Measurements from ENCODE around the gene KCNT1.

The KCNT1 gene

GRCh38 chr9:135761845-135762168 is 59.8 kb downstream of the KCNT1 start:
- Histone ChIP-seq H3K9me3 (ENCODE audit: low read length) (no peaks in the 10 kb centered on the region), H3K4me3 (ENCODE audit: low read depth in 1 of 2, low read length in 2 of 2) (no peak overlapping the region), H3K27ac (ENCODE audit: low read depth, low read length) (no peak overlapping the region), H3K9ac (ENCODE audit: low read length) (no peak overlapping the region), H3K4me1 (ENCODE audit: insufficient read depth, low read length) (no peaks in the 10 kb centered on the region), H3K36me3 (ENCODE audit: insufficient read depth, low read length) (no peaks in the 10 kb centered on the region), H3K27me3 (ENCODE audit: control insufficient read depth in 1 of 2, insufficient read depth in 2 of 2, low read length in 2 of 2) (no peaks in the 10 kb centered on the region)

- no peak overlapping the region for H3K4me3 ChIP-seq (ENCODE audit: low read depth in 1 of 2, low read length in 2 of 2)
- no peaks in the 10 kb centered on the region for H3K4me1 ChIP-seq (ENCODE audit: insufficient read depth, low read length)
- no peak overlapping the region for H3K27ac ChIP-seq (ENCODE audit: low read depth, low read length)
- H3K9me3 ChIP-seq (ENCODE audit: low read length), result no peaks in the 10 kb centered on the region
- no peak overlapping the region for H3K9ac ChIP-seq (ENCODE audit: low read length)
- no peaks in the 10 kb centered on the region for H3K36me3 ChIP-seq (ENCODE audit: insufficient read depth, low read length)
- H3K27me3 ChIP-seq (ENCODE audit: control insufficient read depth in 1 of 2, insufficient read depth in 2 of 2, low read length in 2 of 2), result no peaks in the 10 kb centered on the region
Observed at GRCh38 chr9:135762921-135763320, 60.9 kb downstream of the KCNT1 start.

- H3K36me3 ChIP-seq (ENCODE audit: insufficient read depth, low read length), result no peaks in the 10 kb centered on the region
Observed at GRCh38 chr9:135763716-135764446, 61.9 kb downstream of the KCNT1 start.

GRCh38 chr9:135764731-135765130 is 62.7 kb downstream of the KCNT1 start:
- Histone ChIP-seq H3K4me3 (ENCODE audit: low read depth in 1 of 2, low read length in 2 of 2) (no peak overlapping the region), H3K9me3 (ENCODE audit: low read length) (no peaks in the 10 kb centered on the region), H3K27me3 (ENCODE audit: control insufficient read depth in 1 of 2, insufficient read depth in 2 of 2, low read length in 2 of 2) (no peaks in the 10 kb centered on the region), H3K4me1 (ENCODE audit: insufficient read depth, low read length) (no peaks in the 10 kb centered on the region), H3K9ac (ENCODE audit: low read length) (no peak overlapping the region), H3K27ac (ENCODE audit: low read depth, low read length) (no peak overlapping the region), H3K36me3 (ENCODE audit: insufficient read depth, low read length) (no peaks in the 10 kb centered on the region)

More at GRCh38 chr9:135763716-135764446, 61.9 kb downstream of the KCNT1 start:
- no peaks in the 10 kb centered on the region for H3K4me1 ChIP-seq (ENCODE audit: insufficient read depth, low read length)
- no peaks in the 10 kb centered on the region for H3K9me3 ChIP-seq (ENCODE audit: low read length)
- no peak overlapping the region for H3K4me3 ChIP-seq (ENCODE audit: low read depth in 1 of 2, low read length in 2 of 2)
- H3K27ac ChIP-seq (ENCODE audit: low read depth, low read length), result no peak overlapping the region
- no peak overlapping the region for H3K9ac ChIP-seq (ENCODE audit: low read length)
- H3K27me3 ChIP-seq (ENCODE audit: control insufficient read depth in 1 of 2, insufficient read depth in 2 of 2, low read length in 2 of 2), result no peaks in the 10 kb centered on the region

- Histone ChIP-seq H3K36me3 (ENCODE audit: insufficient read depth, low read length) (no peaks in the 10 kb centered on the region), H3K27me3 (ENCODE audit: control insufficient read depth in 1 of 2, insufficient read depth in 2 of 2, low read length in 2 of 2) (peaks cover 0 to 3% of the 10 kb centered on the region in 2 donors), H3K9me3 (ENCODE audit: low read length) (no peaks in the 10 kb centered on the region), H3K4me3 (ENCODE audit: low read depth in 1 of 2, low read length in 2 of 2) (no peak overlapping the region), H3K4me1 (ENCODE audit: insufficient read depth, low read length) (no peaks in the 10 kb centered on the region), H3K27ac (ENCODE audit: low read depth, low read length) (no peak overlapping the region), H3K9ac (ENCODE audit: low read length) (no peak overlapping the region)
Observed at GRCh38 chr9:135765416-135765815, 63.4 kb downstream of the KCNT1 start.

GRCh38 chr9:135766251-135766650 is 64.3 kb downstream of the KCNT1 start:
- H3K9ac ChIP-seq (ENCODE audit: low read length), result no peak overlapping the region
- H3K9me3 ChIP-seq (ENCODE audit: low read length), result no peaks in the 10 kb centered on the region
- no peaks in the 10 kb centered on the region for H3K4me1 ChIP-seq (ENCODE audit: insufficient read depth, low read length)
- H3K4me3 ChIP-seq (ENCODE audit: low read depth in 1 of 2, low read length in 2 of 2), result no peak overlapping the region
- peaks cover 0 to 4% of the 10 kb centered on the region in 2 donors for H3K27me3 ChIP-seq (ENCODE audit: control insufficient read depth in 1 of 2, insufficient read depth in 2 of 2, low read length in 2 of 2)
- no peak overlapping the region for H3K27ac ChIP-seq (ENCODE audit: low read depth, low read length)
- H3K36me3 ChIP-seq (ENCODE audit: insufficient read depth, low read length), result no peaks in the 10 kb centered on the region

- Histone ChIP-seq H3K4me1 (ENCODE audit: insufficient read depth, low read length) (no peaks in the 10 kb centered on the region), H3K27me3 (ENCODE audit: control insufficient read depth in 1 of 2, insufficient read depth in 2 of 2, low read length in 2 of 2) (peaks cover 0 to 9% of the 10 kb centered on the region in 2 donors), H3K27ac (ENCODE audit: low read depth, low read length) (no peak overlapping the region), H3K4me3 (ENCODE audit: low read depth in 1 of 2, low read length in 2 of 2) (no peak overlapping the region), H3K9ac (ENCODE audit: low read length) (no peak overlapping the region), H3K9me3 (ENCODE audit: low read length) (no peaks in the 10 kb centered on the region), H3K36me3 (ENCODE audit: insufficient read depth, low read length) (no peaks in the 10 kb centered on the region)
Observed at GRCh38 chr9:135766707-135767106, 64.7 kb downstream of the KCNT1 start.

- H3K4me3 ChIP-seq (ENCODE audit: low read depth in 1 of 2, low read length in 2 of 2), result no peak overlapping the region
- H3K4me1 ChIP-seq (ENCODE audit: insufficient read depth, low read length), result no peaks in the 10 kb centered on the region
- no peaks in the 10 kb centered on the region for H3K9me3 ChIP-seq (ENCODE audit: low read length)
- no peak overlapping the region for H3K27ac ChIP-seq (ENCODE audit: low read depth, low read length)
- H3K9ac ChIP-seq (ENCODE audit: low read length), result no peak overlapping the region
- H3K27me3 ChIP-seq (ENCODE audit: control insufficient read depth in 1 of 2, insufficient read depth in 2 of 2, low read length in 2 of 2), result peaks cover 0 to 23% of the 10 kb centered on the region in 2 donors
- H3K36me3 ChIP-seq (ENCODE audit: insufficient read depth, low read length), result no peaks in the 10 kb centered on the region
Observed at GRCh38 chr9:135768516-135769218, 66.7 kb downstream of the KCNT1 start.

GRCh38 chr9:135769489-135770202 is 67.7 kb downstream of the KCNT1 start:
- H3K36me3 ChIP-seq (ENCODE audit: insufficient read depth, low read length), result no peaks in the 10 kb centered on the region
- H3K4me3 ChIP-seq (ENCODE audit: low read depth in 1 of 2, low read length in 2 of 2), result no peak overlapping the region
- H3K9ac ChIP-seq (ENCODE audit: low read length), result no peak overlapping the region
- H3K9me3 ChIP-seq (ENCODE audit: low read length), result no peaks in the 10 kb centered on the region
- H3K27me3 ChIP-seq (ENCODE audit: control insufficient read depth in 1 of 2, insufficient read depth in 2 of 2, low read length in 2 of 2), result peaks cover 0 to 24% of the 10 kb centered on the region in 2 donors
- no peak overlapping the region for H3K27ac ChIP-seq (ENCODE audit: low read depth, low read length)
- H3K4me1 ChIP-seq (ENCODE audit: insufficient read depth, low read length), result no peaks in the 10 kb centered on the region

GRCh38 chr9:135770203-135770535 is 68.2 kb downstream of the KCNT1 start:
- H3K4me1 ChIP-seq (ENCODE audit: insufficient read depth, low read length), result no peaks in the 10 kb centered on the region
- no peaks in the 10 kb centered on the region for H3K36me3 ChIP-seq (ENCODE audit: insufficient read depth, low read length)
- peaks cover 0 to 24% of the 10 kb centered on the region in 2 donors for H3K27me3 ChIP-seq (ENCODE audit: control insufficient read depth in 1 of 2, insufficient read depth in 2 of 2, low read length in 2 of 2)
- no peak overlapping the region for H3K27ac ChIP-seq (ENCODE audit: low read depth, low read length)
- no peaks in the 10 kb centered on the region for H3K9me3 ChIP-seq (ENCODE audit: low read length)
- H3K4me3 ChIP-seq (ENCODE audit: low read depth in 1 of 2, low read length in 2 of 2), result no peak overlapping the region
- no peak overlapping the region for H3K9ac ChIP-seq (ENCODE audit: low read length)

- Histone ChIP-seq H3K36me3 (ENCODE audit: insufficient read depth, low read length) (no peaks in the 10 kb centered on the region), H3K9me3 (ENCODE audit: low read length) (no peaks in the 10 kb centered on the region), H3K4me1 (ENCODE audit: insufficient read depth, low read length) (no peaks in the 10 kb centered on the region), H3K9ac (ENCODE audit: low read length) (no peak overlapping the region), H3K4me3 (ENCODE audit: low read depth in 1 of 2, low read length in 2 of 2) (no peak overlapping the region), H3K27ac (ENCODE audit: low read depth, low read length) (no peak overlapping the region), H3K27me3 (ENCODE audit: control insufficient read depth in 1 of 2, insufficient read depth in 2 of 2, low read length in 2 of 2) (peaks cover 0 to 24% of the 10 kb centered on the region in 2 donors)
Observed at GRCh38 chr9:135770771-135771170, 68.8 kb downstream of the KCNT1 start.

Data from muscle layer of colon (tissue), 2 donors.